Transverse colon (tissue), 4 donors: ENCODE measurements around the gene MBD3L2. TPM values are rescaled to one million over a fixed set of nuclear protein-coding genes. Genes with fewer than 3 reads are reported as not detected.
"Not testable (repeated sequence)": the region's sequence is repeated elsewhere in the genome, so short reads cannot be mapped to it uniquely, and the experiment has no call there.

Source experiments
- DNase-seq: peaks from one replicate; pipeline ENCODE4 v3.0.0-alpha.2; 2019
- H3K27ac ChIP-seq, 4 donors: fragments of 200-600 bp; sonication (generic); 2 replicates each; pipeline ENCODE4 v1.5.1; 2016 to 2018; ENCODE audit warnings: inconsistent platforms in 4 of 4
- H3K27me3 ChIP-seq: fragments of 200-600 bp; sonication (generic); 2 replicates; pipeline ENCODE4 v1.5.1; 2017; ENCODE audit warnings: inconsistent platforms
- H3K36me3 ChIP-seq, 4 donors: fragments of 200-600 bp; sonication (generic); 2 replicates each; pipeline ENCODE4 v1.5.1; 2017 to 2019; ENCODE audit warnings: inconsistent platforms in 4 of 4
- H3K4me1 ChIP-seq, 4 donors: fragments of 200-600 bp; sonication (generic); 2 replicates each; pipeline ENCODE4 v1.5.1; 2017 to 2020; ENCODE audit warnings: inconsistent platforms in 4 of 4
- H3K4me3 ChIP-seq, 4 donors: fragments of 200-600 bp; sonication (generic); 1 replicate in 1 of 4; 2 replicates in 3 of 4; pipeline versions ENCODE4 v1.5.1 to v1.6.1; 2017 to 2019; ENCODE audit warnings: inconsistent platforms in 4 of 4
- H3K9me3 ChIP-seq, 2 donors: fragments of 200-600 bp; sonication (generic); 2 replicates each; pipeline ENCODE4 v1.5.1; 2017 to 2019; ENCODE audit warnings: inconsistent platforms in 2 of 2
- EP300 ChIP-seq: sonication (generic); formaldehyde crosslinking; IDR thresholded peaks from one replicate; pipeline ENCODE4 v1.6.1; 2017; ENCODE audit warnings: antibody characterized with exemption, low read depth
- POLR2A ChIP-seq: fragments of 450-650 bp; IDR thresholded peaks from one replicate; pipeline ENCODE4 v1.6.1; 2016; ENCODE audit warnings: antibody characterized with exemption, mild to moderate bottlenecking, moderate library complexity
- POLR2AphosphoS5 ChIP-seq, 3 donors: sonication (generic); formaldehyde crosslinking; IDR thresholded peaks; one replicate each; pipeline ENCODE4 v1.6.1; 2016; ENCODE audit warnings: antibody characterized with exemption in 3 of 3
- WGBS, 2 donors: methylation state at CpG; one replicate each; pipeline ENCODE4 v1.1.5; 2018; ENCODE audit warnings: low coverage in 1 of 2; 5-methylcytosine and 5-hydroxymethylcytosine counted together
- in situ Hi-C, 4 donors: fragments of 200-750 bp; cut with MboI; loops; one replicate each; pipeline versions ENCODE4 v1.15.0 to v1.15.1; 2017; ENCODE audit warnings: low sequenced_read_pairs in 3 of 4, low pct_ligation_motif_present in 1 of 4, low pct_unique_long_range_greater_than_20kb in 1 of 4
- intact Hi-C: fragments of 100-400 bp; cut with DNase I; formaldehyde crosslinking; loops from one replicate; pipeline ENCODE4 v1.15.1; 2023; ENCODE audit warnings: low total_unique reads
- total RNA-seq, 4 donors: library from RNA; depleted of rRNA; stranded (reverse); fragments of >200 nt; gene quantifications; one replicate each; pipeline ENCODE4 v1.1.0, GENCODE V29; 2016
- TF ChIP-seq, protein P1 (sequence below), 5 experiments: fragments of 200-600 bp in 3 of 5; fragments of 450-650 bp in 2 of 5; sonication (generic) in 3 of 5; IDR thresholded peaks; 1 replicate in 2 of 5; 2 replicates in 3 of 5; pipeline ENCODE4 v1.5.1; 2016 to 2017; ENCODE audit warnings: antibody characterized with exemption in 5 of 5, inconsistent platforms in 3 of 5, mild to moderate bottlenecking in 2 of 5, moderate library complexity in 1 of 5

MBD3L2 gene
- total RNA-seq, 4 donors from 2014 or later, result not detected

GRCh38 chr19:7055679-7056078 lies 6.6 kb downstream of the MBD3L2 start:
- H3K4me1 ChIP-seq, H3K27ac ChIP-seq, H3K4me3 ChIP-seq, DNase-seq, H3K9me3 ChIP-seq, H3K36me3 ChIP-seq, intact Hi-C loops, H3K27me3 ChIP-seq, in situ Hi-C loops: not testable (repeated sequence)
- 88 to 90% methylated on average over 3 to 12 of the region's 14 CpGs for WGBS, 2 donors

DNA sequence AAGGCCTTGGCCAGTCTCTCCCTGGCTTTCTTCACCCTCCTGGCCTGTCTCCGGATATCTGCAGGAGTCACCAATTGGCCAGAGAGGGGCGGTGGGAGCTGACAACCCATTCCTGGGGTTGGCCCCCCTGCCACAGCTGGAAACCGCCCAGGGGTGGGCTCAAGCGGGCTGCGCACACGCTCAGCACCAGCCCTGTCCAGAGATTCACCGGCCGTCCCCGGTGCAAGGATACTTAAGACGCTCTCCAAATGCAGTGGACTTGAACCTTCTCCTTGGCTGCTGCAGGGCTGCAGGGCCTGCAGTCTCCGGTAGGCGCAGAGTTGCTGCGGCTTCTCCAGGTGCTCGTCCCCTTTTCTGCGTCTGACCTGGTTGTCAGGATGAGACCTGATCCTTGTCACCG lies 7.2 kb downstream of the MBD3L2 start:
- intact Hi-C loops, H3K27ac ChIP-seq, H3K36me3 ChIP-seq, DNase-seq, H3K4me1 ChIP-seq, in situ Hi-C loops, H3K27me3 ChIP-seq, H3K4me3 ChIP-seq, H3K9me3 ChIP-seq: not testable (repeated sequence)
- 93% methylated on average over 3 of the region's 16 CpGs; no CpG with 5 or more reads in 1 of the 2 donors for WGBS, 2 donors

DNA sequence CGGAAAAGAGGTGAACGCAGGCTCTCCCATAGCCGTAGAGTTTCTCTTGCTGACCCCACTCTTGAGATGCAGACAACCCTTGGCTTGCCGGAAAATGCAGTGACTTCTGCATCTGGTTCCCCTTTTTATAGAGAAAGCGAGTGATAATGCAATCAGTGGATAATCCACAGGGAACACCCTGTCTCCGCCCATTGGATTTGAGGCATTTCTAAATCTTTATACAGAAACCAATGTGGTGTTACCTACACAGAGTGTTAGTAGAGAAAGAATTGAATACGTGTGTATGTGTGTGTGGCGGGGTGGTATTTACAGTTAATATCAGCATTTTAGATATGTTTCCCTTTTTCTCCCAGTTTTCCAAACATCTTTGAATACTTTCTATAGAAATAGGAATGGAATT lies 9.5 kb downstream of the MBD3L2 start, which contains the start of gene MBD3L3:
MBD3L3 (minus strand) TSS at position 101 of the 400 bp plus-strand sequence; CDS start at position 30, 71 bp downstream.
- no CpG with 5 or more reads among the region's 8 CpGs for WGBS, 2 donors
- intact Hi-C loops, H3K4me1 ChIP-seq, in situ Hi-C loops, H3K27me3 ChIP-seq, H3K27ac ChIP-seq, H3K9me3 ChIP-seq, H3K4me3 ChIP-seq, H3K36me3 ChIP-seq, DNase-seq: not testable (repeated sequence)

- in situ Hi-C loops, DNase-seq, H3K4me1 ChIP-seq, H3K36me3 ChIP-seq, H3K27ac ChIP-seq, H3K27me3 ChIP-seq, H3K4me3 ChIP-seq, H3K9me3 ChIP-seq: not testable (repeated sequence)
- intact Hi-C loops, result loop anchor here (10.0 kb wide), 1 partner anchor 1595 kb away; no protein-coding TSS in a partner anchor
- WGBS, 2 donors, result 50 to 71% methylated on average over 1 to 2 of the region's 2 CpGs
Observed at GRCh38 chr19:7059977-7060376, 10.9 kb downstream of the MBD3L2 start.

- no peak for DNase-seq
- H3K9me3 ChIP-seq, result no peaks in the 10 kb centered on the region
- no peaks in the 10 kb centered on the region for H3K4me1 ChIP-seq
- H3K27ac ChIP-seq, result no peak overlapping the region
- no peak overlapping the region for H3K4me3 ChIP-seq
- no peaks in the 10 kb centered on the region for H3K27me3 ChIP-seq
- WGBS, 2 donors, result 70 to 75% methylated on average over 2 to 4 of the region's 4 CpGs
- TF ChIP-seq, protein P1, sequence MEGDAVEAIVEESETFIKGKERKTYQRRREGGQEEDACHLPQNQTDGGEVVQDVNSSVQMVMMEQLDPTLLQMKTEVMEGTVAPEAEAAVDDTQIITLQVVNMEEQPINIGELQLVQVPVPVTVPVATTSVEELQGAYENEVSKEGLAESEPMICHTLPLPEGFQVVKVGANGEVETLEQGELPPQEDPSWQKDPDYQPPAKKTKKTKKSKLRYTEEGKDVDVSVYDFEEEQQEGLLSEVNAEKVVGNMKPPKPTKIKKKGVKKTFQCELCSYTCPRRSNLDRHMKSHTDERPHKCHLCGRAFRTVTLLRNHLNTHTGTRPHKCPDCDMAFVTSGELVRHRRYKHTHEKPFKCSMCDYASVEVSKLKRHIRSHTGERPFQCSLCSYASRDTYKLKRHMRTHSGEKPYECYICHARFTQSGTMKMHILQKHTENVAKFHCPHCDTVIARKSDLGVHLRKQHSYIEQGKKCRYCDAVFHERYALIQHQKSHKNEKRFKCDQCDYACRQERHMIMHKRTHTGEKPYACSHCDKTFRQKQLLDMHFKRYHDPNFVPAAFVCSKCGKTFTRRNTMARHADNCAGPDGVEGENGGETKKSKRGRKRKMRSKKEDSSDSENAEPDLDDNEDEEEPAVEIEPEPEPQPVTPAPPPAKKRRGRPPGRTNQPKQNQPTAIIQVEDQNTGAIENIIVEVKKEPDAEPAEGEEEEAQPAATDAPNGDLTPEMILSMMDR (IDR thresholded peaks at IDR 0.05), result no peak
- TF ChIP-seq EP300, result no peak
- in situ Hi-C loops, result no loop called here
- intact Hi-C loops, result loop anchor here (10.0 kb wide), 1 partner anchor 1591 kb away; no protein-coding TSS in a partner anchor
- H3K36me3 ChIP-seq, result no peaks in the 10 kb centered on the region
Observed at GRCh38 chr19:7063339-7063738, 14.2 kb downstream of the MBD3L2 start.

DNA sequence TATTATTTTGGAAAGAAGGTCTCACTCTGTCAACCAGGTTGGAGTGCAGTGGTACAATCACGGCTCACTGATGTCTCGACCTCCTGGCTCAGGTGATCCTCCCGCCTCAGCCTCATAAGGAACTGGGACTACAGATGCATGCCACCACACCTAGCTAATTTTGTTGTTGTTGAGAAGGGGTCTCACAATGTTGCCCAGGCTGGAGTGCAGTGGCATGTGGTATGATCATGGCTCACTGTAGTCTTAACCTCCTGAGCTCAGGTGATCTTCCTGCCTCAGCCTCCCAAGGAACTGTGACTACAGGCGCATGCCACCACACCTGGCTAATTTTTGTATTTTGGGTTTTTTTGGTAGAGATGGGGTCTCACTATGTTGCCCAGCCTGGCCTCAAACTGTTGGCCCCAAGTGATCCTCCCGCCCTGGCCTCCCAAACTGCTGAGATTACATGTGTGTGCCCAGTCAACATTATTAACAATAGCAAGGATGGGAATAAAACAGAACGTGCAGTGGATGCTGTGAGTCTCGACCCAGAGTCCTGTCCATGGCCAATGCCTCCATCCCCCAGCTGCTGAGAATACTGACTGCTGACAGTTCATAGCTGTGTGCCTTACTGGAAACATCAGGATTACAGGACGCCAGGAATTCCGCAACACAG lies 14.8 kb downstream of the MBD3L2 start:
- WGBS, 2 donors, result 92% methylated on average over 4 to 9 of the region's 9 CpGs
- no peaks in the 10 kb centered on the region for H3K27me3 ChIP-seq
- DNase-seq, result no peak

More for the DNA sequence above, 14.8 kb downstream of the MBD3L2 start:
- Histone ChIP-seq H3K4me3 (no peak overlapping the region), H3K4me1 (no peaks in the 10 kb centered on the region), H3K36me3 (no peaks in the 10 kb centered on the region), H3K27ac (no peak overlapping the region), H3K9me3 (no peaks in the 10 kb centered on the region)
- in situ Hi-C loops (no loop called here), intact Hi-C loops (loop anchor here (10.0 kb wide), 1 partner anchor 1591 kb away; no protein-coding TSS in a partner anchor)
- no peak for TF ChIP-seq POLR2A
- TF ChIP-seq, protein P1 (IDR thresholded peaks at IDR 0.05), result no peak
- no peak for TF ChIP-seq POLR2AphosphoS5 (IDR thresholded peaks at IDR 0.05)
- TF ChIP-seq EP300, result no peak
